Measurements from ENCODE around the gene PITX2. TPM values are rescaled to one million over a fixed set of nuclear protein-coding genes. Genes with fewer than 3 reads are reported as not detected.

Gene PITX2
- total RNA-seq, 1 donor from 2014 or later = 1.0 TPM

DNA sequence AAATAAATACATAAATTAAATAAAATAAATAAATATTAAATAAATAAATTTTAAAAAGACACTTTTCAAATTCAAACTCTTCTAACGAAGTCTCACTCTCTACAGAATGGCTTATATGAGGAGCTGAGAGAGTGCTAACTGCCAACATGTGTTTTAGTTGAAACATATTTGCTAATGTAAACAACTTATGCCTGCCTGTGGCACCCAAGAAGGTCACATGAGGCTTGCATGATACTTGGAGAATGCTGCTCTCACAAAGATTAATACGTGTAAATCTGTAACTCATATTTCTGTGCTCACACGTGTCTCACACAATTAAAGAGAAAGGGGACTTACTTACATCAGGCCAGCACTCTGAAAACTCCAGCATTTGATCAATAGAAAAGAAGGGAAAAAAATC is 43.2 kb upstream of the PITX2 start:
- TF ChIP-seq, protein P1, sequence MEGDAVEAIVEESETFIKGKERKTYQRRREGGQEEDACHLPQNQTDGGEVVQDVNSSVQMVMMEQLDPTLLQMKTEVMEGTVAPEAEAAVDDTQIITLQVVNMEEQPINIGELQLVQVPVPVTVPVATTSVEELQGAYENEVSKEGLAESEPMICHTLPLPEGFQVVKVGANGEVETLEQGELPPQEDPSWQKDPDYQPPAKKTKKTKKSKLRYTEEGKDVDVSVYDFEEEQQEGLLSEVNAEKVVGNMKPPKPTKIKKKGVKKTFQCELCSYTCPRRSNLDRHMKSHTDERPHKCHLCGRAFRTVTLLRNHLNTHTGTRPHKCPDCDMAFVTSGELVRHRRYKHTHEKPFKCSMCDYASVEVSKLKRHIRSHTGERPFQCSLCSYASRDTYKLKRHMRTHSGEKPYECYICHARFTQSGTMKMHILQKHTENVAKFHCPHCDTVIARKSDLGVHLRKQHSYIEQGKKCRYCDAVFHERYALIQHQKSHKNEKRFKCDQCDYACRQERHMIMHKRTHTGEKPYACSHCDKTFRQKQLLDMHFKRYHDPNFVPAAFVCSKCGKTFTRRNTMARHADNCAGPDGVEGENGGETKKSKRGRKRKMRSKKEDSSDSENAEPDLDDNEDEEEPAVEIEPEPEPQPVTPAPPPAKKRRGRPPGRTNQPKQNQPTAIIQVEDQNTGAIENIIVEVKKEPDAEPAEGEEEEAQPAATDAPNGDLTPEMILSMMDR (IDR thresholded peaks at IDR 0.05) = no peak
- H3K27ac Mint-ChIP-seq (ENCODE audit: unreplicated experiment) = no peak overlapping the region
- no peak for DNase-seq (ENCODE audit: low spot score)
- peaks cover 27% of the 10 kb centered on the region for H3K27me3 Mint-ChIP-seq (ENCODE audit: low read depth)
- no peaks in the 10 kb centered on the region for H3K36me3 Mint-ChIP-seq (ENCODE audit: low read depth)
- no peaks in the 10 kb centered on the region for H3K9me3 Mint-ChIP-seq (ENCODE audit: low read depth)
- no peak overlapping the region for H3K4me3 Mint-ChIP-seq (ENCODE audit: unreplicated experiment)
- no peaks in the 10 kb centered on the region for H3K4me1 Mint-ChIP-seq (ENCODE audit: low read depth)

DNA sequence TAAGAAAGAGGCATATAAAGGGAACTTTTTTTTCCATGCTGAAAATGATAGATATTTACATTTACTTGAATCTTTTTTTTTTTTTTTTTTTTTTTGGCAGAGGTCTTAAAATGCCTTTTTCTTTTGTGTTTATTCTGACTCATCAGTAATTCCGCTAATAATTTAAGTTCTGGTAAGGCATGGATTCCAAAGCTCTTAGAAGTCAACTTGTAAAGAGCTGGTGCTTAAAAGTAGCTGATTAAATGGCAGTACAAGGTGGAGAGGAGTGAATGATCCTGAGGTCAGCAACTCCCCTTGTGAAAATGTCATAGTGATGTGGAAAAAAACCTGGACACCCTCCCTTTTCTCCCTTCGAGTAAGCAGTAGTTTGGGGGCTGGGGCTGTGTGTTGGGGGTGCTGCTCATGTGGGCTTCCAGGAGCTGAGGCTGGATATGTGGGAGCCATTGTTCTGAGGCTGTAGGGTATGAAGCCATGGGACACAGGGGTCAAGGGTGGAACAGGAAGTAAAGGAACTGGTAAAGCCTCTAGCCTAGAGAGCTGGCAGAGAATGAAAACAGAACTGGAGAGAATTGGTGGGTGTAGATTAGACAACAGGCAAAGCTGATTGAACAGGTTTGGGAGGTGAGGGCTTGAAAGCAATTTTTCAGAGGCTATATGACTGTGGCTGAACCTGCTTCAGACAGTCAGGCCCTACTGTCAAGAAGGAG is 41.0 kb upstream of the PITX2 start:
- peaks cover 31% of the 10 kb centered on the region for H3K27me3 Mint-ChIP-seq (ENCODE audit: low read depth)
- no peak overlapping the region for H3K4me3 Mint-ChIP-seq (ENCODE audit: unreplicated experiment)
- no peaks in the 10 kb centered on the region for H3K4me1 Mint-ChIP-seq (ENCODE audit: low read depth)
- H3K36me3 Mint-ChIP-seq (ENCODE audit: low read depth) = peaks cover under 1% of the 10 kb centered on the region
- DNase-seq (ENCODE audit: low spot score) = no peak
- H3K27ac Mint-ChIP-seq (ENCODE audit: unreplicated experiment) = no peak overlapping the region
- peaks cover 1% of the 10 kb centered on the region for H3K9me3 Mint-ChIP-seq (ENCODE audit: low read depth)
- TF ChIP-seq, protein P1 (IDR thresholded peaks at IDR 0.05) = no peak

DNA sequence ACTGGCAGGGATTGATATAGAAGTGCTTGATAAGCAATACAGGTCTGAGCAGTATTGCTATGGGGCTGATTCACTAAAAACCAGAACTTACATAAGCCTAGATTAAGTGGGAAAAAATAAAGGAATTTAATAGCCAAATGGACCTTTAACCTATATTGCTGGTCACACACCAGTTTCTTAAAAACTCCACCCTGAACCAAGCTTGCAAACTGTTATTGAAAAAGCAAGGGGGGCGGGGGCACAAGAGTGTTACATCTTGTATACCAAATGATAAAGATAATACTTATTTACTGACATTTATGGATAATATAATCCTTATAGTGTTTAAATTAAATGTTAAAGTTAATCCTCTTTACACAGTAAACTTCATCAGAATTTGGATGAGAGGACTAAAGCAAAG is 40.3 kb upstream of the PITX2 start:
- H3K4me1 Mint-ChIP-seq (ENCODE audit: low read depth) = no peaks in the 10 kb centered on the region
- peaks cover 32% of the 10 kb centered on the region for H3K27me3 Mint-ChIP-seq (ENCODE audit: low read depth)
- H3K4me3 Mint-ChIP-seq (ENCODE audit: unreplicated experiment) = no peak overlapping the region
- peaks cover 5% of the 10 kb centered on the region for H3K9me3 Mint-ChIP-seq (ENCODE audit: low read depth)
- no peak for DNase-seq (ENCODE audit: low spot score)
- peaks cover 2% of the 10 kb centered on the region for H3K36me3 Mint-ChIP-seq (ENCODE audit: low read depth)
- TF ChIP-seq, protein P1 (IDR thresholded peaks at IDR 0.05) = no peak
- no peak overlapping the region for H3K27ac Mint-ChIP-seq (ENCODE audit: unreplicated experiment)

DNA sequence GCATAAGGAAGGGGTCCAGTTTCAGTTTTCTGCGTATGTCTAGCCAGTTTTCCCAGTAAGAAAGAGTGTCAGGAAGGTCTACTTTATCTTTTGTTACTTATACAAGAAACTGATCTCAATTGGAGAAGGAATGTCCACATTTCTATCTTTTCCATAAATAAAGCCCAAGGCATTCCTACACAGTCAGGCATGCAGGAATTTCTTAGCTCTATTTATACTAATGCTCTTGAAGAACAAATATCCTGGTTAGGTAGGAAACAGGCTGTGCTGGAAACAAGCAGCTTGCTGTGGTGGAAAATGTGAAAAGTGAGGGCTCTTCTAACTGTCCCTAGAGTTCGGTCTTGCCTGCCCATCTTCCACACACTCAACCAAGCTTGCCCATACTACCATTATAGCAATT is 37.9 kb upstream of the PITX2 start:
- no peak for DNase-seq (ENCODE audit: low spot score)
- Mint-ChIP-seq H3K27me3 (ENCODE audit: low read depth) (peaks cover 44% of the 10 kb centered on the region), H3K36me3 (ENCODE audit: low read depth) (peaks cover 2% of the 10 kb centered on the region), H3K27ac (ENCODE audit: unreplicated experiment) (no peak overlapping the region), H3K4me1 (ENCODE audit: low read depth) (no peaks in the 10 kb centered on the region), H3K9me3 (ENCODE audit: low read depth) (peaks cover 5% of the 10 kb centered on the region), H3K4me3 (ENCODE audit: unreplicated experiment) (no peak overlapping the region)
- TF ChIP-seq, protein P1 (IDR thresholded peaks at IDR 0.05) = no peak

DNA sequence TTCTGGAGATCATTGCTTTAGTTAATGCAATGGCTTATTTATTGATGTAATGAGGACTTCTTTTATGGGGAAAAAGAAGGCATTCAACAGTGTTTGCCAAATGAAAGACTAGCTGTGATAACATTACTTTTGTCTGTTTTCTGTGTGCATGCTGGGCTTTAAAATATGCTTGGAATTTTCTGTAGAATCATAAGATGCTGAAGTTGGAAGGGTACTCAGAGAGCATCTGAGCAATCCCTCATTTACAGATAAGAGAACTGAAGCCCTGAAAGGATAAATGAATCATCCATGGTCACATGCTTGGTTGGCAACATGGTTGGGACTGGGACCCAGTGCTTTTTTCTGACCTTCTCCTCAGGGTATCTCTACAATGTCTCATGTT is 31.4 kb upstream of the PITX2 start:
- no peaks in the 10 kb centered on the region for H3K4me1 Mint-ChIP-seq (ENCODE audit: low read depth)
- no peak overlapping the region for H3K27ac Mint-ChIP-seq (ENCODE audit: unreplicated experiment)
- peaks cover 5% of the 10 kb centered on the region for H3K9me3 Mint-ChIP-seq (ENCODE audit: low read depth)
- TF ChIP-seq, protein P1 (IDR thresholded peaks at IDR 0.05) = no peak
- no peak overlapping the region for H3K4me3 Mint-ChIP-seq (ENCODE audit: unreplicated experiment)
- peaks cover 2% of the 10 kb centered on the region for H3K36me3 Mint-ChIP-seq (ENCODE audit: low read depth)
- H3K27me3 Mint-ChIP-seq (ENCODE audit: low read depth) = peaks cover 43% of the 10 kb centered on the region
- DNase-seq (ENCODE audit: low spot score) = no peak

Data from chondrocyte (in vitro differentiated cells).